Ascending aorta (tissue), 2 donors: ENCODE data around the gene C6orf47. TPM values are rescaled to one million over a fixed set of nuclear protein-coding genes. Genes with fewer than 3 reads are reported as not detected.

Source experiments
- DNase-seq, 2 donors: peaks; one replicate each; pipeline ENCODE4 v3.0.0-alpha.2; 2019; ENCODE audit warnings: low spot score in 2 of 2
- H3K27ac ChIP-seq, 2 donors: fragments of 200-600 bp; sonication (generic); one replicate each; pipeline ENCODE4 v1.5.1; 2016 to 2017; ENCODE audit warnings: mild to moderate bottlenecking in 1 of 2
- H3K27me3 ChIP-seq: fragments of 200-600 bp; sonication (generic); one replicate; pipeline ENCODE4 v1.5.1; 2017
- H3K36me3 ChIP-seq, 2 donors: fragments of 200-600 bp; sonication (generic); one replicate each; pipeline ENCODE4 v1.5.1; 2016
- H3K4me1 ChIP-seq, 2 donors: fragments of 200-600 bp; sonication (generic); one replicate each; pipeline ENCODE4 v1.5.1; 2016 to 2017; ENCODE audit warnings: mild to moderate bottlenecking in 1 of 2
- H3K4me3 ChIP-seq, 2 donors: fragments of 200-600 bp; sonication (generic); one replicate each; pipeline ENCODE4 v1.5.1; 2016 to 2017; ENCODE audit warnings: mild to moderate bottlenecking in 1 of 2
- H3K9me3 ChIP-seq, 2 donors: fragments of 200-600 bp; sonication (generic); one replicate each; pipeline ENCODE4 v1.5.1; 2016
- intact Hi-C: fragments of 100-400 bp; cut with DNase I; formaldehyde crosslinking; loops from one replicate; pipeline ENCODE4 v1.15.1; 2023
- total RNA-seq: library from RNA; depleted of rRNA; stranded (reverse); fragments of >200 nt; gene quantifications from one replicate; pipeline ENCODE4 v1.1.0, GENCODE V29; 2016
- TF ChIP-seq, protein P1 (sequence below), 3 experiments: fragments of 200-600 bp in 2 of 3; fragments of 450-650 bp in 1 of 3; sonication (generic) in 2 of 3; IDR thresholded peaks; one replicate each; pipeline ENCODE4 v1.5.1; 2016 to 2019; ENCODE audit warnings: antibody characterized with exemption in 3 of 3, mild to moderate bottlenecking in 1 of 3, moderate library complexity in 1 of 3

C6orf47 gene
- total RNA-seq, 1 donor from 2014 or later, result 20.9 TPM

DNA sequence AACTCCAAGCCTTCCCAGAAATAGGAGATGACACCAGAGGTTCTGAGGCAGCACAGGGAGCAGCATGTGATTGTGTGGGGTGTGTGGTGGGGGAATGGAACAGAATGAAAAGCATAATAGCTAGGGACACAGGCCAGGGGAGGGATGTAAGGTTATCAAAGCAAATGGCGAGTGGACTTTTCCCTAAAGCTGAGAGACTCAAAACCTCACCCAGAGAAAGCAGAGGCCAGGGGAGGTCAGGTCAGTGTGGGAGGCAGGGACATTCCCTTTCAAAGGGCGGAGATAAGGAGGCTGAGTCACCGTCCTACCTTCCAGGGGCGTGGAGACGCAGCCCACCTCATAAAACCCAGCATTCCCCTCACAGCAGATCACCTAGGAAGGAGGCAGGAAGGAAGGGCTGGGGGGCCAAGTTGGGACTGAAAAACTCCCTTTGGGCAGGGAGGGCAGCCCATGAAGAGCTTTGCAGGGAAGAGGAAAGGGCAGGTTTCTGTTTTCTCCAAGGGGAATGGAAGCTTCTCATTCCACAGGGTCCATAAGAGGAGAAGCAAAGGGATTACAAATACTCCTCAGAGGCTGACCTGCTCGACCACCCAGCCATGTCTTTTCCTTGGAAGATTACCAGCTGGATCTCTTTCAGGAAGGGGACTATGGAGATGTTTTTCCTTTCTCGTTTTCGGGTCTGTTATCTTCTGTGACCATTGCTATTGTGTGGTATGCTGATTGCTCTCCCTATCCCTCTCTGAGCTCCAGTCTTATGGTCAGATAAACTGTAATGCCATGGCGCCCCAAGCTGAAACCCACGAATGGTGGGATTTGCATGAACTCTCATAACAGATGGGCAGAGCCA, 29.9 kb upstream of the C6orf47 start:
- H3K27me3 ChIP-seq, result no peaks in the 10 kb centered on the region
- intact Hi-C loops, result no loop called here
- DNase-seq, result no peak

DNA sequence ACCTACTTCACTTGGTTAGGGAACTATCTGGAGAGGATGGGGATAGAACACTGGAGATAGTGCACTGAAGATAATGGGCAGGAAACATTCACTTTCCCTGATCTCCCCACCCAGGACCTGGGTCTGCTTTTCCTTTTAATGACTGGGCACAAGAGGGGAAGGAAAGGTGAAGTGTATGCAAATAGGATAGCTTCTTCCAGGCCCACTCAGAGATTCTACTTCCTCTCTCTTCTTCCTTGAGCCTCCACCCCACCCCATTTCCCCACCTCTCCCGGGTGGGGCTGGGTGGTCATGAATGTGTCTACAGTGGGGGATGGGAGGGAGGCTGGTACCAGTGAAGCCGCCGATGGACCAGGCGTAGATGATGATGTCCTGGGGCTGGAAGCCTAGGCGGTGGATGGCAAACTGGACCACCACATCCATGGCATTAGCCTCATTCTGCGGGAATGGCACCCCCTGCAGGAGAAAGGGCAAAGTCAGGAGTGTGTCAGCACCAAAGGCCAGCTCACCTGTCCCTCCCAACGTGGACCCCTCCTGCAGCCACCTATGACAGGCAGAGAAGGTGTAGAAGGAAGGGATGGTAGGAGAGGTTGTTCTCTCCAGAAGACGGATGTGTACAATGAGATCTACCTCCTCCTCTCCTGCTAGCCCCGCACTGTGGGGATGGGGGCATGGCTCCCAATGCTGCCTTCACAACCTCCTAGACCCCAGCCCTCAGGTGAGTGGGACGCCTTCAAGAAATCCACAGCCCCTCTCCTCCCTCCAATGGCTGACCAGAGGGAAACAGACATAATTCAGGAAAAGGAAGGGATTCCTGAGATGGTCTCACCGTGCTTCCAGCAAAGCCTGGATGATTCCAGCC, 28.9 kb upstream of the C6orf47 start:
- no peak for DNase-seq
- no peak overlapping the region for H3K27ac ChIP-seq
- H3K4me1 ChIP-seq, result no peaks in the 10 kb centered on the region
- H3K27me3 ChIP-seq, result no peaks in the 10 kb centered on the region
- TF ChIP-seq, protein P1, sequence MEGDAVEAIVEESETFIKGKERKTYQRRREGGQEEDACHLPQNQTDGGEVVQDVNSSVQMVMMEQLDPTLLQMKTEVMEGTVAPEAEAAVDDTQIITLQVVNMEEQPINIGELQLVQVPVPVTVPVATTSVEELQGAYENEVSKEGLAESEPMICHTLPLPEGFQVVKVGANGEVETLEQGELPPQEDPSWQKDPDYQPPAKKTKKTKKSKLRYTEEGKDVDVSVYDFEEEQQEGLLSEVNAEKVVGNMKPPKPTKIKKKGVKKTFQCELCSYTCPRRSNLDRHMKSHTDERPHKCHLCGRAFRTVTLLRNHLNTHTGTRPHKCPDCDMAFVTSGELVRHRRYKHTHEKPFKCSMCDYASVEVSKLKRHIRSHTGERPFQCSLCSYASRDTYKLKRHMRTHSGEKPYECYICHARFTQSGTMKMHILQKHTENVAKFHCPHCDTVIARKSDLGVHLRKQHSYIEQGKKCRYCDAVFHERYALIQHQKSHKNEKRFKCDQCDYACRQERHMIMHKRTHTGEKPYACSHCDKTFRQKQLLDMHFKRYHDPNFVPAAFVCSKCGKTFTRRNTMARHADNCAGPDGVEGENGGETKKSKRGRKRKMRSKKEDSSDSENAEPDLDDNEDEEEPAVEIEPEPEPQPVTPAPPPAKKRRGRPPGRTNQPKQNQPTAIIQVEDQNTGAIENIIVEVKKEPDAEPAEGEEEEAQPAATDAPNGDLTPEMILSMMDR (IDR thresholded peaks at IDR 0.05), result peak in 1 of 3 experiments; percentile 14
- H3K36me3 ChIP-seq, result peaks cover 63 to 81% of the 10 kb centered on the region in 2 donors
- intact Hi-C loops, result no loop called here
- H3K4me3 ChIP-seq, result no peak overlapping the region
- no peaks in the 10 kb centered on the region for H3K9me3 ChIP-seq

More for the DNA sequence above, 29.9 kb upstream of the C6orf47 start:
- Histone ChIP-seq H3K9me3 (no peaks in the 10 kb centered on the region), H3K4me3 (no peak overlapping the region), H3K36me3 (peaks cover 71 to 91% of the 10 kb centered on the region in 2 donors), H3K27ac (no peak overlapping the region), H3K4me1 (no peaks in the 10 kb centered on the region)
- TF ChIP-seq, protein P1 (IDR thresholded peaks at IDR 0.05), result no peak

DNA sequence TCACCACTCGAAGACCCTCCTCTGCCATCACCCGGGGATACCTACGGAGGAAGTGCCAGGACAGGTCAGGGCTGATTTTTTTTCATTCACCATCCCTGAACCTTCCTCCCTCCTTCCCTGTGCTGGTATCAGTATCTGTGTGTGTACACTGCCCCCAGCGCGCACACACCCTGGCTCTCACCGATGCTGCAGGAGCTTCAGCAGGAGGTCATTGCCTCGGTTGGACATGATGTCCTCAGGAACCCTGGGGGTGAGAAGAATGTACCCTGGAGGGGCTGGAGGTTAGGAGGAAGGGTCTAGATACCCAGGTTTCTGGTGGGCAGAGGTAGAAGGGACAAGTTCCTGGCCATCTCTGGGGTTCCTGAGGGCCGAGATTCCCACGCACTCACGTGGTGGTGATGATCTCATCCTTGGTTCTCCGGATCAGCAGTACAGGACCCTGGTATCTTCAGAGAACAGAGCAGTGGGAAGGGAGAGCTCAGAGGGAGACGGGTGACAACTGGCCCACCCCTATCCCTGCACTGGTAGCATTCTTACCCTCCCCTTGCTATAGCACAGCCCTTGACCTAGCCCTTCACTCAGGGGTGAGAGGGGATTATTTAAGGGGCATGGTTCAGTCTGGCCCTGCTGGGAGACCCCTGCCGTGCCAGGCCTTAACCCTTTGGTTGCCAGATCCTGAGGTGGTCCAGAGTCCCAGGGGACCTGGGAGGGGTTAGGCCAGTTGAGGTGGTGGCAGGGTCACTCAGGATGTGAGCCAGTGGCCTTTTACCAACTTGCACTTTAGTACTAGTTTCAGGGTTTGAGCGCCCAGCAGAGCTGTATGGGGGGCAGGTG, 27.5 kb upstream of the C6orf47 start:
- no peaks in the 10 kb centered on the region for H3K9me3 ChIP-seq
- no peak overlapping the region for H3K4me3 ChIP-seq
- H3K4me1 ChIP-seq, result no peaks in the 10 kb centered on the region
- DNase-seq, result no peak
- TF ChIP-seq, protein P1 (IDR thresholded peaks at IDR 0.05), result no peak
- intact Hi-C loops, result no loop called here
- no peaks in the 10 kb centered on the region for H3K27me3 ChIP-seq
- H3K27ac ChIP-seq, result no peak overlapping the region
- H3K36me3 ChIP-seq, result peaks cover 62 to 72% of the 10 kb centered on the region in 2 donors

DNA sequence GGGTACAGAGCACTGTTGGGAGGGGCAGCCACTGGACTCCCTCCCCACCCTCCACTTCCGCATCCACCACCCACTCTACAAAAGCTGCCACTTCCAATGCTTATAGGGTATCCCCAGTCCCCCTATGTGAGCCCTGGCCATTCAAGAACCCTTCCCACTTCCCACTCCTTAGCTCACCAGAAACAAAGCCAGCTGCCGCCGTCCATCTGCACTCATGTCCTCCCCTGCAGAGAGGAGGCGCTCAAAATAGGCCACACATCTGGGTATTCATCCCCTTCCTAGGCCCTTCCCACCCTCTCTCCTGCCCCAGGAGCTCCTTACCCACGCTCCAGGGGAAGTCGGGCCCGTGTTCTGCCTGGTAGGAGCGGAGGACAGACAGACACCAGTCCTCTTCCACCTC, 26.7 kb upstream of the C6orf47 start:
- Histone ChIP-seq H3K36me3 (peaks cover 54 to 64% of the 10 kb centered on the region in 2 donors), H3K4me3 (no peak overlapping the region), H3K27me3 (no peaks in the 10 kb centered on the region), H3K9me3 (no peaks in the 10 kb centered on the region), H3K27ac (no peak overlapping the region), H3K4me1 (no peaks in the 10 kb centered on the region)
- intact Hi-C loops, result no loop called here
- TF ChIP-seq, protein P1 (IDR thresholded peaks at IDR 0.05), result no peak
- DNase-seq, result no peak

DNA sequence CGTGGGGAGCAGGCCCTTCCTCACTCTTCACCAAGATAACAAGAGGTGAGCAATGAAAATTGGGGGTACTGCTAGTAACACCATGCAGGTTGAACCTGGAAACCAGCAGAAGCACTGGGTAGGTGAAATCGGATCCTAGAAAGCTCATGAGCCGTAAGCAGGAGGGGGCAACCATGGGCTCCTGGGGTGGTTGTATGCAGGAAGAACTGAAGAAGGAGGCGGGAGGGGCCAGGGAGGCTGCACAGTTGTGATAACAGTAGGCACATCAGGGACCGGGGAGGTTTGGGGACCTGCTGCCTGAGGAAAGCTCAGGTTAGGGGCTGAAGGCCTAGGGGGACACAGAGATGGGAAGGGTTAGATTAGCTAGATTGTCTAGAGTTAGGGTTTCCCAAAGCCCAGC, 25.9 kb upstream of the C6orf47 start:
- no peak overlapping the region for H3K27ac ChIP-seq
- DNase-seq, result no peak
- peaks cover 46 to 57% of the 10 kb centered on the region in 2 donors for H3K36me3 ChIP-seq
- TF ChIP-seq, protein P1 (IDR thresholded peaks at IDR 0.05), result no peak
- intact Hi-C loops, result no loop called here
- H3K4me1 ChIP-seq, result peaks cover 0 to 2% of the 10 kb centered on the region in 2 donors
- no peaks in the 10 kb centered on the region for H3K9me3 ChIP-seq
- H3K27me3 ChIP-seq, result no peaks in the 10 kb centered on the region
- H3K4me3 ChIP-seq, result no peak overlapping the region
